Urinary bladder (tissue), 4 donors: ENCODE measurements around the gene SLC9C2. TPM values are rescaled to one million over a fixed set of nuclear protein-coding genes. Genes with fewer than 3 reads are reported as not detected.
"Not testable (repeated sequence)": the region's sequence is repeated elsewhere in the genome, so short reads cannot be mapped to it uniquely, and the experiment has no call there.

Source experiments
- DNase-seq: peaks from one replicate; pipeline ENCODE4 v3.0.0-alpha.2; 2015; ENCODE audit errors: extremely low spot score
- H3K27ac ChIP-seq: one replicate; pipeline ENCODE4 v1.5.1; 2013; ENCODE audit warnings: low read depth, mild to moderate bottlenecking, moderate library complexity
- H3K36me3 ChIP-seq: one replicate; pipeline ENCODE4 v1.6.1; 2013; ENCODE audit warnings: mild to moderate bottlenecking, moderate library complexity; ENCODE audit not compliant: insufficient read depth
- H3K4me1 ChIP-seq: one replicate; pipeline ENCODE4 v1.6.1; 2013; ENCODE audit warnings: mild to moderate bottlenecking, moderate library complexity; ENCODE audit not compliant: insufficient read depth
- H3K4me3 ChIP-seq: one replicate; pipeline ENCODE4 v1.5.1; 2013; ENCODE audit warnings: low read depth, low read length
- WGBS: extraction: QIAGEN DNeasy Blood & Tissue Kit; methylation state at CpG from one replicate; pipeline ENCODE4 v1.1.7; 2013; 5-methylcytosine and 5-hydroxymethylcytosine counted together
- polyA plus RNA-seq: library from polyadenylated mRNA; stranded (reverse); fragments of 200-250 nt; gene quantifications from one replicate; pipeline ENCODE4 v1.2.3, GENCODE V29; 2013
- total RNA-seq: library from RNA; depleted of rRNA; stranded (reverse); fragments of >200 nt; gene quantifications from one replicate; pipeline ENCODE4 v1.2.3, GENCODE V29; 2014
- donor health status: healthy with polysubstance abuse.
- donor health status: healthy.

The SLC9C2 gene
- total RNA-seq (not detected), polyA plus RNA-seq (not detected)

DNA sequence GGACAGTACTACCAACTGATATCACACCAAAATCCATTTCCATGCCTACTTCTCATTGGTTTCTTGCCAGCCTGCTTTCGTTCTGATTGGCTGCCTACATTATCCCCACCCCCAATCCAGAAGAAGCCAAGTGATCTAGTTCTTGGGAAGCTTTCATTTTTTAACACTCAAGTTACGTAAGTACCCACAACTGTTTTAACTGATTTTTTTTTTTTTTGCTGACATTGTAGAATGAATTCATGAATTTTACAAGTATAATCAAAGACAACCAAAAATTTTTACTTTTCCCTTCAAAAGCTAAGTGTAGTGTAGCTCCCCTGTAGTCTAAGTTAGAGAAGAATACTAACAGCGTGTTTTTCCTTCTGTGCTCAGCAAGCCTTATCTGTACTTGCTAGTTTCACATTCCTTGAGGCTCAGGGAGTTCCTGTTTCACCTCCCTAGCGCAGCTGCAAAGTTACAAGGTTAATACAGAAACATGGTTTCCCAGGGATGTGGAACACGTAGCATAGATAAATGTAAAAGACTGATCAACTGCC, at the start of gene SLC9C2:
Gene SLC9C2 (minus strand): TSS at position 17 of the 536 bp plus-strand sequence. CDS start 1,296 bp downstream, outside the sequence.
- no peak for DNase-seq
- WGBS, result 18% methylated on average over 5 of the region's 5 CpGs
- Histone ChIP-seq H3K4me3 (no peak within 1 kb of the TSS), H3K4me1 (no peaks in the 10 kb centered on the region), H3K36me3 (no peaks in the 10 kb centered on the region), H3K27ac (no peak within 1 kb of the TSS)

GRCh38 chr1:173648880-173649605, 46.2 kb upstream of the SLC9C2 start:
- no peak overlapping the region for H3K4me3 ChIP-seq
- no peak for DNase-seq
- H3K36me3 ChIP-seq, result no peaks in the 10 kb centered on the region
- no peak overlapping the region for H3K27ac ChIP-seq
- no peaks in the 10 kb centered on the region for H3K4me1 ChIP-seq

DNA sequence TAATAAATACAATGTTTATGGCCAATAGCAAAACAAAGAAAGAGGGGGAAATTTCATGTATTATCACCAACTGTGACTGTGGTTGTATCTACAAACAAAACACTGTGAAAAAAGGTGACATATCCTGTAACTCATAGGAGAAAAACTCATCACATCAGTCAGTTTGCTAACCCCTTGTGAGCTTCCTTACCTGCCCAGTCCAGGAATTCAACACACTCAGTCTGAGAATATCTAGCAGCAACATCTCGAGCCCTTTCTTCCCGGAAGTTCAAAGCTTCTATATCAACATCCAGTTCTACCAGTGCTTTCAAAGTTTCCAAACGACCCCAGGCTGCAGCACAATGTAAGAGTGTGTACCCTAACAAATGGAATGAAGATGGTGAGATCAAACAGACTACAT, 43.8 kb upstream of the SLC9C2 start:
- Histone ChIP-seq H3K27ac (no peak overlapping the region), H3K4me1 (no peaks in the 10 kb centered on the region), H3K36me3 (no peaks in the 10 kb centered on the region), H3K4me3 (no peak overlapping the region)
- no peak for DNase-seq
- 64% methylated on average over 3 of the region's 3 CpGs for WGBS

GRCh38 chr1:173642450-173643139, 39.7 kb upstream of the SLC9C2 start:
- not testable (repeated sequence) for H3K36me3 ChIP-seq, H3K27ac ChIP-seq, H3K4me3 ChIP-seq, DNase-seq, H3K4me1 ChIP-seq
- WGBS, result 91% methylated on average over 4 of the region's 4 CpGs

- H3K36me3 ChIP-seq, result no peaks in the 10 kb centered on the region
- no peaks in the 10 kb centered on the region for H3K4me1 ChIP-seq
- H3K27ac ChIP-seq, result no peak overlapping the region
- no peak for DNase-seq
- WGBS, result 17% methylated on average over 2 of the region's 2 CpGs
- no peak overlapping the region for H3K4me3 ChIP-seq
These were observed 36.2 kb upstream of the SLC9C2 start for GRCh38 chr1:173639102-173639501.

GRCh38 chr1:173638043-173639021, 35.5 kb upstream of the SLC9C2 start:
- no peak overlapping the region for H3K27ac ChIP-seq
- no peak for DNase-seq
- H3K4me1 ChIP-seq, result no peaks in the 10 kb centered on the region
- WGBS, result 76% methylated on average over 12 of the region's 12 CpGs
- H3K4me3 ChIP-seq, result no peak overlapping the region
- no peaks in the 10 kb centered on the region for H3K36me3 ChIP-seq

DNA sequence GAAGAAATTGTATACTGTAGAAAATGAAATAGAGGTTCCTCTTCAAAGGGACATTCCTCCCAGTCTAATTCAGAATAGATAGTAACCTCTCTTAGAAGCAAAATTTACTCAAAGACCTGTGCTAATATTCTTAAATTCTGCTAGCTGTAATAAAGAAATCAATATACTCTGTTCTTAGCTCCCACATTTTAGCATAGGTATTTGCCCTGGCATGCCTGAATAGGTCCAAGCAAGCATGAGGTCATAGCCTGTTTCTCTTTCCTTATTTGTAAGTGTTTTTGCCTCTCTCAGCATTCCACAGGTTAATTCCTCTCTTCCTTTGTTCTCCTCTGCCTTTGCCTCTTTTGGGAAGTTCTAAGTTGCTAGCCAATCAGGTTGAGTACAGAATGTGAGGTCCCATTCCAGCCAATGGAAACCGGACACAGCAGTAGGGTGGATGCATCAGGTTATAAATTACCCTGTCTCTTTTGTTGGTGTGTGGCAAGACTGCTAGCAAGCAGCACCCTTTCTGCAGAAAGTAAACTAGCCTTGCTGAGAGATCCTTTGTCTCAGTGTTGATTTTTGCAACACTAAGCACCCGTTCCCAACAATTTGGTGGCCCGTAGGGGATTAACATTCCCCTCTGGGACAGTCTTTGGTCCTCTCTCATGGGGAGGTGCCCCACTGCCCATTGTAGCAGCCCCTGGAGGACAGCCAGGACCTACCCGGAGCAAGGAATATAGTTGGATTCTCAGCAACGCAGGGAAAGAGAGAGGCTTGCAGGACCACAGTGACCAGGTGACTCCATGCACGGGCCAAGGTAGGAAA, 34.6 kb upstream of the SLC9C2 start:
- not testable (repeated sequence) for H3K4me3 ChIP-seq, H3K27ac ChIP-seq, DNase-seq, H3K36me3 ChIP-seq, H3K4me1 ChIP-seq
- WGBS, result 92% methylated on average over 6 of the region's 6 CpGs

- Histone ChIP-seq H3K27ac (no peak within 1 kb of the TSS), H3K4me1 (no peaks in the 10 kb centered on the region), H3K36me3 (no peaks in the 10 kb centered on the region), H3K4me3 (no peak within 1 kb of the TSS)
- WGBS, result 81% methylated on average over 1 of the region's 1 CpG
- DNase-seq, result no peak
These were observed 32.2 kb upstream of the SLC9C2 start, which contains the start of gene TEX50 for GRCh38 chr1:173635116-173635515. TEX50 (plus strand) TSS chr1:173635338; CDS start chr1:173635522, 184 bp downstream.

DNA sequence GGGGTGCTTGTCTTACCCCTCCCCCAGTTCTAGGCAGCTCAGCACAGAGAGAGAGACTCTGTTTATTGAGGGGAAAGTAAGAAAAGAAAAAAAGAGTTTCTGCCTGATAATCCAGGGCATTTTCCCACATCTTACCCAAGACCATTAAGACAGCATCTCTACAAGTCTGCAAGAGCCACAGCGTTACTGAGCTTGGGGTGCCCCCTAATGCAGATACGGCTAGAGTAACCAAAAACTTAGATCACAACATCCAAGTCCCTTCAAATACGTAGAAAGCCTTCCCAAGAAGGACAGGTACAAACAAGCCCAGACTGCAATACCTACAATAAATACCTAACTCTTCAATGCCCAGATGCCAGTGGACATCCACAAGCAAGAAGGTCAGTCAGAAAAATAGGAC, 26.0 kb upstream of the SLC9C2 start:
- no peak overlapping the region for H3K4me3 ChIP-seq
- DNase-seq, result no peak
- no peaks in the 10 kb centered on the region for H3K36me3 ChIP-seq
- 77% methylated on average over 3 of the region's 3 CpGs for whole genome bisulfite sequencing
- H3K4me1 ChIP-seq, result no peaks in the 10 kb centered on the region
- no peak overlapping the region for H3K27ac ChIP-seq

- Histone ChIP-seq H3K4me3 (no peak overlapping the region), H3K27ac (no peak overlapping the region), H3K36me3 (no peaks in the 10 kb centered on the region)
These were observed 24.4 kb upstream of the SLC9C2 start for GRCh38 chr1:173627269-173627668.

DNA sequence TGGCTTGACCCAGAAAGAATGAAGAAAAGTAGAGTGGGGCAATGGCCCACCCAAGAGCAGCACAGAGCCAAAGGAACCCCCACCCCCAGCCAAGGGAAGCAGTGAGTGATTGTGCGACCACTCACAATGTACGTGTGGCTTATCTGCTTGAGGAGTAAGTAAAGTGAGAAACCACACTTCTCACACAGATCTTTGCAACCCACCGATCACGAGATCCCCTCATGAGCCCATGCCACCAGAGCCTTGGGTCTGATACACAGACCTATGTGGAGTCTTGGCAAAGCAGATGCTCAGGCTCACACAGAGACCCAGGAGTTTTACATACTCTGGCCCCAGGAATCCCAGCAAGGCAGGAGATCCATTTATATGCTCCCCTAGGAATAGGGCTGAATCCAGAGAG, 14.0 kb upstream of the SLC9C2 start:
- no peaks in the 10 kb centered on the region for H3K4me1 ChIP-seq
- H3K36me3 ChIP-seq, result no peaks in the 10 kb centered on the region
- DNase-seq, result no peak
- no peak overlapping the region for H3K27ac ChIP-seq
- 92% methylated on average over 4 of the region's 4 CpGs for WGBS
- H3K4me3 ChIP-seq, result no peak overlapping the region

More at GRCh38 chr1:173627269-173627668, 24.4 kb upstream of the SLC9C2 start:
- H3K4me1 ChIP-seq, result no peaks in the 10 kb centered on the region
- no peak for DNase-seq

DNA sequence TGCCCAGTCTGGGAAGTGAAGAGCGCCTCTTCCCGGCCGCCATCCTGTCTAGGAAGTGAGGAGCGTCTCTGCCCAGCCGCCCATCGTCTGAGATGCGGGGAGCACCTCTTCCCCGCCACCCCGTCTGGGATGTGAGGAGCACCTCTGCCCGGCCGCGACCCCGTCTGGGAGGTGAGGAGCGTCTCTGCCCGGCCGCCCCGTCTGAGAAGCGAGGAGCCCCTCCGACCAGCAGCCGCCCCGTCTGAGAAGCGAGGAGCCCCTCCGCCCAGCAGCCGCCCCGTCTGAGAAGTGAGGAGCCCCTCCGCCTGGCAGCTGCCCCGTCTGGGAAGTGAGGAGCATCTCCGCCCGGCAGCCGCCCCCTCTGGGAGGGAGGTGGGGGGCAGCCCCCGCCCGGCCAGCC, 10.2 kb upstream of the SLC9C2 start:
- H3K27ac ChIP-seq, H3K36me3 ChIP-seq, H3K4me3 ChIP-seq, H3K4me1 ChIP-seq, DNase-seq: not testable (repeated sequence)
- WGBS, result 93% methylated on average over 32 of the region's 32 CpGs
